Sigmoid colon (tissue), 4 donors: ENCODE data around the gene ADK.

ENCODE experiments used
- CTCF ChIP-seq, 4 experiments: fragments of 450-650 bp in 3 of 4; fragments of 200-600 bp in 1 of 4; IDR thresholded peaks; one replicate each; pipeline ENCODE4 v1.5.1; 2016 to 2019; ENCODE audit warnings: antibody characterized with exemption in 4 of 4, mild to moderate bottlenecking in 3 of 4, moderate library complexity in 2 of 4
- EP300 ChIP-seq, 4 donors: sonication (generic); formaldehyde crosslinking; IDR thresholded peaks; one replicate each; pipeline ENCODE4 v1.6.1; 2017; ENCODE audit warnings: antibody characterized with exemption in 4 of 4
- POLR2A ChIP-seq, 2 donors: fragments of 450-650 bp; IDR thresholded peaks; one replicate each; pipeline ENCODE4 v1.6.1; 2016; ENCODE audit warnings: antibody characterized with exemption in 2 of 2, mild to moderate bottlenecking in 2 of 2, moderate library complexity in 2 of 2
- POLR2AphosphoS5 ChIP-seq, 4 donors: sonication (generic); formaldehyde crosslinking; IDR thresholded peaks; one replicate each; pipeline ENCODE4 v1.6.1; 2017; ENCODE audit warnings: antibody characterized with exemption in 4 of 4

- TF ChIP-seq POLR2A (IDR thresholded peaks at IDR 0.05) (no peak), CTCF (IDR thresholded peaks at IDR 0.05) (no peak), POLR2AphosphoS5 (IDR thresholded peaks at IDR 0.05) (no peak), EP300 (IDR thresholded peaks at IDR 0.05) (no peak)
Measured at GRCh38 chr10:74300666-74301065, 149.6 kb downstream of the ADK start.
